NB4 (cell line): ENCODE measurements around the gene BSPH1.

Source experiments
- CTCF ChIP-seq: IDR thresholded peaks from one replicate; pipeline ENCODE4 v1.5.1; 2012; ENCODE audit warnings: low read depth, low read length
- POLR2A ChIP-seq: IDR thresholded peaks from 2 replicates; pipeline ENCODE4 v1.6.1; 2011; ENCODE audit warnings: mild to moderate bottlenecking; ENCODE audit not compliant: insufficient read length; ENCODE audit errors: extremely low read depth

GRCh38 chr19:48010932-48011758 is 19.2 kb upstream of the BSPH1 start:
- TF ChIP-seq CTCF (no peak), POLR2A (no peak)
